ENCODE measurements around the gene PGM1. TPM values are rescaled to one million over a fixed set of nuclear protein-coding genes. Genes with fewer than 3 reads are reported as not detected.

PGM1 gene
- total and polyA plus RNA-seq, 3 experiments from 2014 or later: 28.3 to 35.1 (median 29.0) TPM

- CTCF ChIA-PET: interaction anchor here (0.9 to 1.7 kb wide), 4 partner anchors 9 to 629 kb away, joined by 3 to 8 read pairs (median 4); no protein-coding TSS in a partner anchor
- no peaks in the 10 kb centered on the region for H3K36me3 ChIP-seq (ENCODE audit: insufficient read depth, low read length)
- H3K27me3 Mint-ChIP-seq: no peaks in the 10 kb centered on the region
Observed at GRCh38 chr1:63617450-63617849, 24.2 kb downstream of the PGM1 start.

GRCh38 chr1:63618011-63618410, 24.8 kb downstream of the PGM1 start:
- H3K4me1 Mint-ChIP-seq: peaks cover 1 to 5% (median 4%) of the 10 kb centered on the region in 3 donors
- H3K9me3 Mint-ChIP-seq: no peaks in the 10 kb centered on the region
- CTCF ChIA-PET: no interaction called here
- Histone ChIP-seq H3K4me1 (ENCODE audit: insufficient read depth, low read length) (no peaks in the 10 kb centered on the region), H3K36me3 (ENCODE audit: insufficient read depth, low read length) (no peaks in the 10 kb centered on the region), H3K27me3 (ENCODE audit: insufficient read depth, low read length, poor library complexity, severe bottlenecking) (no peaks in the 10 kb centered on the region), H3K4me3 (ENCODE audit: low read length) (no peak overlapping the region), H3K27ac (ENCODE audit: low read depth, low read length) (no peak overlapping the region), H3K9me3 (ENCODE audit: low read length) (no peaks in the 10 kb centered on the region)
- no peak for DNase-seq
- POLR2A ChIA-PET: no interaction called here
- H3K4me3 Mint-ChIP-seq: no peak overlapping the region
- peaks cover 0 to 5% (median 2%) of the 10 kb centered on the region in 3 donors for H3K36me3 Mint-ChIP-seq
- no peaks in the 10 kb centered on the region for H3K27me3 Mint-ChIP-seq
- no peak overlapping the region for H3K27ac Mint-ChIP-seq

More at GRCh38 chr1:63617450-63617849, 24.2 kb downstream of the PGM1 start:
- no peaks in the 10 kb centered on the region for H3K4me1 ChIP-seq (ENCODE audit: insufficient read depth, low read length)
- Mint-ChIP-seq H3K27ac (no peak overlapping the region), H3K4me1 (peaks cover 1 to 7% (median 4%) of the 10 kb centered on the region in 3 donors), H3K9me3 (no peaks in the 10 kb centered on the region), H3K36me3 (peaks cover 0 to 4% (median 2%) of the 10 kb centered on the region in 3 donors), H3K4me3 (no peak overlapping the region)
- no peak for DNase-seq
- H3K9me3 ChIP-seq (ENCODE audit: low read length): no peaks in the 10 kb centered on the region
- H3K27me3 ChIP-seq (ENCODE audit: insufficient read depth, low read length, poor library complexity, severe bottlenecking): no peaks in the 10 kb centered on the region
- no peak overlapping the region for H3K4me3 ChIP-seq (ENCODE audit: low read length)
- H3K27ac ChIP-seq (ENCODE audit: low read depth, low read length): no peak overlapping the region
- POLR2A ChIA-PET: no interaction called here

- no peak for DNase-seq
- Mint-ChIP-seq H3K4me1 (peaks cover 1 to 12% (median 4%) of the 10 kb centered on the region in 3 donors), H3K27me3 (no peaks in the 10 kb centered on the region), H3K9me3 (no peaks in the 10 kb centered on the region), H3K27ac (peak overlapping the region in 1 of 8 donors; percentile 56), H3K4me3 (no peak overlapping the region), H3K36me3 (peaks cover 0 to 10% (median 6%) of the 10 kb centered on the region in 3 donors)
- ChIA-PET POLR2A (no interaction called here), CTCF (interaction anchor here (1.0 kb wide), 1 partner anchor 626 kb away, joined by 3 read pairs; no protein-coding TSS in a partner anchor)
- Histone ChIP-seq H3K4me1 (ENCODE audit: insufficient read depth, low read length) (no peaks in the 10 kb centered on the region), H3K27ac (ENCODE audit: low read depth, low read length) (no peak overlapping the region), H3K27me3 (ENCODE audit: insufficient read depth, low read length, poor library complexity, severe bottlenecking) (no peaks in the 10 kb centered on the region), H3K36me3 (ENCODE audit: insufficient read depth, low read length) (no peaks in the 10 kb centered on the region), H3K4me3 (ENCODE audit: low read length) (no peak overlapping the region), H3K9me3 (ENCODE audit: low read length) (no peaks in the 10 kb centered on the region)
Observed at GRCh38 chr1:63619558-63619957, 26.3 kb downstream of the PGM1 start.

GRCh38 chr1:63620671-63621070, 27.5 kb downstream of the PGM1 start:
- Mint-ChIP-seq H3K36me3 (peaks cover 0 to 10% (median 6%) of the 10 kb centered on the region in 3 donors), H3K27me3 (no peaks in the 10 kb centered on the region), H3K9me3 (no peaks in the 10 kb centered on the region), H3K4me1 (peaks cover 4 to 18% (median 8%) of the 10 kb centered on the region in 3 donors), H3K4me3 (no peak overlapping the region), H3K27ac (peak overlapping the region in 1 of 8 donors; percentile 5)
- DNase-seq: no peak
- Histone ChIP-seq H3K27ac (ENCODE audit: low read depth, low read length) (no peak overlapping the region), H3K4me3 (ENCODE audit: low read length) (no peak overlapping the region), H3K4me1 (ENCODE audit: insufficient read depth, low read length) (no peaks in the 10 kb centered on the region), H3K36me3 (ENCODE audit: insufficient read depth, low read length) (no peaks in the 10 kb centered on the region), H3K9me3 (ENCODE audit: low read length) (no peaks in the 10 kb centered on the region), H3K27me3 (ENCODE audit: insufficient read depth, low read length, poor library complexity, severe bottlenecking) (no peaks in the 10 kb centered on the region)
- POLR2A ChIA-PET: no interaction called here
- CTCF ChIA-PET: interaction anchor here (1.4 kb wide), 1 partner anchor 27 kb away, joined by 3 read pairs; the partner anchor contains the start of gene PGM1

- Histone ChIP-seq H3K27me3 (ENCODE audit: insufficient read depth, low read length, poor library complexity, severe bottlenecking) (no peaks in the 10 kb centered on the region), H3K27ac (ENCODE audit: low read depth, low read length) (no peak overlapping the region), H3K4me3 (ENCODE audit: low read length) (no peak overlapping the region), H3K9me3 (ENCODE audit: low read length) (no peaks in the 10 kb centered on the region), H3K36me3 (ENCODE audit: insufficient read depth, low read length) (no peaks in the 10 kb centered on the region), H3K4me1 (ENCODE audit: insufficient read depth, low read length) (no peaks in the 10 kb centered on the region)
- H3K36me3 Mint-ChIP-seq: peaks cover 0 to 10% (median 6%) of the 10 kb centered on the region in 3 donors
- H3K27ac Mint-ChIP-seq: peak overlapping the region in 1 of 8 donors; percentile 5
- H3K9me3 Mint-ChIP-seq: no peaks in the 10 kb centered on the region
- ChIA-PET POLR2A (no interaction called here), CTCF (interaction anchor here (1.4 kb wide), 1 partner anchor 28 kb away, joined by 3 read pairs; the partner anchor contains the start of gene PGM1)
- peaks cover 7 to 18% (median 8%) of the 10 kb centered on the region in 3 donors for H3K4me1 Mint-ChIP-seq
- H3K4me3 Mint-ChIP-seq: no peak overlapping the region
- H3K27me3 Mint-ChIP-seq: no peaks in the 10 kb centered on the region
- no peak for DNase-seq
Observed at GRCh38 chr1:63621075-63621474, 27.9 kb downstream of the PGM1 start.

- Mint-ChIP-seq H3K36me3 (peaks cover 0 to 10% (median 6%) of the 10 kb centered on the region in 3 donors), H3K9me3 (no peaks in the 10 kb centered on the region), H3K4me3 (no peak overlapping the region), H3K27me3 (no peaks in the 10 kb centered on the region), H3K4me1 (peaks cover 10 to 24% (median 10%) of the 10 kb centered on the region in 3 donors), H3K27ac (no peak overlapping the region)
- DNase-seq: no peak
- Histone ChIP-seq H3K27me3 (ENCODE audit: insufficient read depth, low read length, poor library complexity, severe bottlenecking) (no peaks in the 10 kb centered on the region), H3K27ac (ENCODE audit: low read depth, low read length) (no peak overlapping the region), H3K9me3 (ENCODE audit: low read length) (no peaks in the 10 kb centered on the region), H3K36me3 (ENCODE audit: insufficient read depth, low read length) (no peaks in the 10 kb centered on the region), H3K4me3 (ENCODE audit: low read length) (no peak overlapping the region), H3K4me1 (ENCODE audit: insufficient read depth, low read length) (no peaks in the 10 kb centered on the region)
- CTCF ChIA-PET: no interaction called here
- POLR2A ChIA-PET: no interaction called here
Observed at GRCh38 chr1:63621698-63622097, 28.5 kb downstream of the PGM1 start.

GRCh38 chr1:63622849-63623566, 29.8 kb downstream of the PGM1 start:
- no peaks in the 10 kb centered on the region for H3K9me3 ChIP-seq (ENCODE audit: low read length)
- H3K36me3 ChIP-seq (ENCODE audit: insufficient read depth, low read length): no peaks in the 10 kb centered on the region
- Mint-ChIP-seq H3K36me3 (peaks cover 0 to 10% (median 6%) of the 10 kb centered on the region in 3 donors), H3K27ac (no peak overlapping the region), H3K9me3 (no peaks in the 10 kb centered on the region), H3K27me3 (no peaks in the 10 kb centered on the region), H3K4me1 (peaks cover 10 to 24% (median 13%) of the 10 kb centered on the region in 3 donors), H3K4me3 (no peak overlapping the region)
- H3K27ac ChIP-seq (ENCODE audit: low read depth, low read length): no peak overlapping the region
- H3K4me3 ChIP-seq (ENCODE audit: low read length): no peak overlapping the region
- POLR2A ChIA-PET: no interaction called here
- H3K4me1 ChIP-seq (ENCODE audit: insufficient read depth, low read length): no peaks in the 10 kb centered on the region
- CTCF ChIA-PET: interaction anchor here (1.0 kb wide), 1 partner anchor 514 kb away, joined by 3 read pairs; no protein-coding TSS in a partner anchor
- DNase-seq: no peak
- no peaks in the 10 kb centered on the region for H3K27me3 ChIP-seq (ENCODE audit: insufficient read depth, low read length, poor library complexity, severe bottlenecking)

DNA sequence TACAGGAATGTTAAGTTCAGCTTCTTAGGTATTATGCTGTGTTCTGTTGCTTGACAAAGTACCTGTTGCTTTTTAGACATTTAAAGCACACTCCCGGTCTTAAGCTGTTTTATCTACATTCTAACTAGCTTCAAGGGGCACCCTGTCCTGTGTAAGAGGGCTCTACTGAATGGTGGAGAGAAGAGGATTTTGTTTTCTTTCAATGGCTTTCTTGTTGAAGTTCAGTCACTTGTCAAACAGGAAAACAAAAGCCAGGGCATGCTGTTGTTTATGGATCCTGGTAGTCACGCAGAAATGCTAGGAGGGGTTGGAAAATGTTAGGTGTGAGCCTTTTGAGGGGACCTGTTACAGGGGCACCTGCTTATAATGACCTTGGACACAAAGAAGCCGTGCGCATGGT, 30.7 kb downstream of the PGM1 start:
- POLR2A ChIA-PET: no interaction called here
- Mint-ChIP-seq H3K4me1 (peaks cover 10 to 24% (median 13%) of the 10 kb centered on the region in 3 donors), H3K27me3 (no peaks in the 10 kb centered on the region), H3K9me3 (no peaks in the 10 kb centered on the region), H3K27ac (peak overlapping the region in 1 of 8 donors; percentile 18), H3K4me3 (no peak overlapping the region), H3K36me3 (peaks cover 0 to 10% (median 6%) of the 10 kb centered on the region in 3 donors)
- H3K27ac ChIP-seq (ENCODE audit: low read depth, low read length): no peak overlapping the region
- H3K4me1 ChIP-seq (ENCODE audit: insufficient read depth, low read length): no peaks in the 10 kb centered on the region
- H3K36me3 ChIP-seq (ENCODE audit: insufficient read depth, low read length): no peaks in the 10 kb centered on the region
- CTCF ChIA-PET: no interaction called here
- no peak overlapping the region for H3K4me3 ChIP-seq (ENCODE audit: low read length)
- H3K9me3 ChIP-seq (ENCODE audit: low read length): no peaks in the 10 kb centered on the region
- DNase-seq: no peak
- no peaks in the 10 kb centered on the region for H3K27me3 ChIP-seq (ENCODE audit: insufficient read depth, low read length, poor library complexity, severe bottlenecking)
